ENCODE data around the gene GARRE1. TPM values are rescaled to one million over a fixed set of nuclear protein-coding genes. Genes with fewer than 3 reads are reported as not detected.
A peak's percentile ranks its signal among the peaks of the same experiment; 100 is the strongest.

Gene GARRE1
- total and polyA plus RNA-seq, 2 donors (not counting 3 experiments of a cell fraction or from before 2014, with no cell fraction given) = 39.2 to 46.8 TPM

GRCh38 chr19:34260771-34261173 lies 6.4 kb downstream of the GARRE1 start:
- Histone ChIP-seq H3K27ac (ENCODE audit: insufficient read depth, low read depth, low read length) (no peak overlapping the region), H3K4me3 (replicated peaks in 1 of 3; ENCODE audit: insufficient read depth in 1 of 3, low read depth in 1 of 3, low read length in 3 of 3) (no peak overlapping the region), H3K27me3 (ENCODE audit: control insufficient read depth in 2 of 2, insufficient read depth in 2 of 2, low read length in 2 of 2) (no peaks in the 10 kb centered on the region), H2AFZ (ENCODE audit: low read depth, low read length) (no peak overlapping the region), H3K9me1 (replicated peaks; ENCODE audit: control insufficient read depth, extremely low read depth, insufficient read depth, low read length) (no peaks in the 10 kb centered on the region), H3K4me2 (ENCODE audit: insufficient read depth, low read length) (no peak overlapping the region), H3K9ac (replicated peaks; ENCODE audit: extremely low read depth, insufficient read depth, low read length) (no peak overlapping the region), H3K9me3 (replicated peaks; ENCODE audit: control insufficient read depth, insufficient read depth, low read length) (no peaks in the 10 kb centered on the region), H3K36me3 (ENCODE audit: control insufficient read depth in 2 of 2, extremely low read depth in 1 of 2, insufficient read depth in 2 of 2, low read length in 2 of 2) (no peaks in the 10 kb centered on the region), H3K4me1 (ENCODE audit: control insufficient read depth, extremely low read depth, insufficient read depth, low read length) (peaks cover 25% of the 10 kb centered on the region), H4K20me1 (replicated peaks; ENCODE audit: control insufficient read depth, extremely low read depth, insufficient read depth, low read length) (no peaks in the 10 kb centered on the region), H3K79me2 (ENCODE audit: control insufficient read depth, insufficient read depth, low read length) (peaks cover 42% of the 10 kb centered on the region)
- ChIA-PET CTCF (interaction anchor here (1.3 to 2.7 kb wide), 3 partner anchors 71 to 86 kb away, joined by 3 to 9 read pairs (median 8); no protein-coding TSS in a partner anchor), POLR2A (interaction anchor here (1.0 kb wide), 1 partner anchor 10 kb away, joined by 3 read pairs; no protein-coding TSS in a partner anchor)
- DNase-seq (ENCODE audit: low read depth, low spot score) (peak; percentile 30), FAIRE-seq (peak; percentile 35)
- dilution Hi-C loops (cut with MboI; ENCODE audit: extremely low pct_ligation_motif_present, low sequenced_read_pairs) (loop anchor here (10.0 kb wide), 1 partner anchor 64 kb away; no protein-coding TSS in a partner anchor), intact Hi-C loops (cut with micrococcal nuclease) (no loop called here)
- BruUV-seq (replicated peaks) = no TSS peak
- no peak for TF ChIP-seq MAX (IDR thresholded peaks at IDR 0.05; ENCODE audit: insufficient read depth, insufficient read length)
- no peak for TF ChIP-seq POLR2A (IDR thresholded peaks at IDR 0.05; ENCODE audit: low read depth, low read length)
- no peak for TF ChIP-seq FOS (IDR thresholded peaks at IDR 0.05; ENCODE audit: borderline replicate concordance, insufficient read depth, low read length)

- H3K9ac ChIP-seq (replicated peaks; ENCODE audit: extremely low read depth, insufficient read depth, low read length) = no peak overlapping the region
- POLR2A ChIA-PET = interaction anchor here (1.0 kb wide), 1 partner anchor 9 kb away, joined by 3 read pairs; no protein-coding TSS in a partner anchor
- no peak overlapping the region for H2AFZ ChIP-seq (ENCODE audit: low read depth, low read length)
- no peak overlapping the region for H3K4me2 ChIP-seq (ENCODE audit: insufficient read depth, low read length)
- dilution Hi-C loops (cut with MboI; ENCODE audit: extremely low pct_ligation_motif_present, low sequenced_read_pairs) (loop anchor here (10.0 kb wide), 1 partner anchor 63 kb away; no protein-coding TSS in a partner anchor), intact Hi-C loops (cut with micrococcal nuclease) (no loop called here)
- no peaks in the 10 kb centered on the region for H3K36me3 ChIP-seq (ENCODE audit: control insufficient read depth in 2 of 2, extremely low read depth in 1 of 2, insufficient read depth in 2 of 2, low read length in 2 of 2)
- H3K4me1 ChIP-seq (ENCODE audit: control insufficient read depth, extremely low read depth, insufficient read depth, low read length) = peaks cover 27% of the 10 kb centered on the region
- no peak for TF ChIP-seq MYC (IDR thresholded peaks at IDR 0.05; ENCODE audit: low read depth, low read length)
- TF ChIP-seq POLR2AphosphoS5 (IDR thresholded peaks at IDR 0.05; ENCODE audit: insufficient read depth, low read depth, low read length) = no peak
- TF ChIP-seq POLR2A (IDR thresholded peaks at IDR 0.05; ENCODE audit: low read depth, low read length) = no peak
- TF ChIP-seq GATA2 (IDR thresholded peaks at IDR 0.05; ENCODE audit: insufficient read depth, insufficient read length, low read depth, low read length) = no peak
- TF ChIP-seq EZH2 (IDR thresholded peaks at IDR 0.05; ENCODE audit: borderline replicate concordance, low read depth, low read length, severe bottlenecking) = no peak
- TF ChIP-seq FOS (IDR thresholded peaks at IDR 0.05; ENCODE audit: borderline replicate concordance, insufficient read depth, low read length) = no peak
- TF ChIP-seq CTCF (IDR thresholded peaks at IDR 0.05; ENCODE audit: extremely low read depth in 1 of 2, insufficient read depth in 1 of 2, low read depth in 1 of 2, low read length in 2 of 2) = no peak
- TF ChIP-seq MAX (IDR thresholded peaks at IDR 0.05; ENCODE audit: insufficient read depth, insufficient read length) = no peak
- no peak for TF ChIP-seq JUN (IDR thresholded peaks at IDR 0.05; ENCODE audit: borderline replicate concordance, insufficient read depth, insufficient read length, low read depth)
- FAIRE-seq (no peak), DNase-seq (ENCODE audit: low read depth, low spot score) (no peak)
- BruUV-seq (replicated peaks) = no TSS peak
- no peak overlapping the region for H3K27ac ChIP-seq (ENCODE audit: insufficient read depth, low read depth, low read length)
- peaks cover 44% of the 10 kb centered on the region for H3K79me2 ChIP-seq (ENCODE audit: control insufficient read depth, insufficient read depth, low read length)
- no peaks in the 10 kb centered on the region for H3K27me3 ChIP-seq (ENCODE audit: control insufficient read depth in 2 of 2, insufficient read depth in 2 of 2, low read length in 2 of 2)
- H3K9me3 ChIP-seq (replicated peaks; ENCODE audit: control insufficient read depth, insufficient read depth, low read length) = no peaks in the 10 kb centered on the region
- no peaks in the 10 kb centered on the region for H3K9me1 ChIP-seq (replicated peaks; ENCODE audit: control insufficient read depth, extremely low read depth, insufficient read depth, low read length)
- no peak overlapping the region for H3K4me3 ChIP-seq (replicated peaks in 1 of 3; ENCODE audit: insufficient read depth in 1 of 3, low read depth in 1 of 3, low read length in 3 of 3)
- CTCF ChIA-PET = interaction anchor here (1.3 to 2.7 kb wide), 5 partner anchors 26 to 85 kb away, joined by 3 to 9 read pairs (median 3); no protein-coding TSS in a partner anchor
- H4K20me1 ChIP-seq (replicated peaks; ENCODE audit: control insufficient read depth, extremely low read depth, insufficient read depth, low read length) = no peaks in the 10 kb centered on the region
Measured at GRCh38 chr19:34261334-34262109, 7.2 kb downstream of the GARRE1 start.
